MM.1S (cell line): ENCODE measurements around the gene OPA3.

ENCODE experiments used
- DNase-seq: peaks from one replicate; pipeline ENCODE4 v3.0.0-alpha.2; 2015
- H2AFZ ChIP-seq: fragments of 300-600 bp; sonication (generic); 2 replicates; pipeline ENCODE4 v1.6.0; 2016; ENCODE audit warnings: antibody characterized with exemption, low read length
- H3F3A ChIP-seq: fragments of 300-600 bp; sonication (generic); 2 replicates; pipeline ENCODE4 v1.6.1; 2016; ENCODE audit warnings: mild to moderate bottlenecking, antibody characterized with exemption, low read length, moderate library complexity, mixed read lengths; ENCODE audit not compliant: insufficient read depth
- H3K27ac ChIP-seq: fragments of 300-600 bp; sonication (generic); 2 replicates; pipeline ENCODE4 v1.5.1; 2016; ENCODE audit warnings: mild to moderate bottlenecking, low read length
- H3K27me3 ChIP-seq: fragments of 300-600 bp; sonication (generic); replicated peaks from 2 replicates; pipeline ENCODE4 v1.6.0; 2016; ENCODE audit warnings: low read length; ENCODE audit not compliant: insufficient read depth
- H3K36me3 ChIP-seq: fragments of 300-600 bp; sonication (generic); replicated peaks from 2 replicates; pipeline ENCODE4 v1.6.1; 2016; ENCODE audit warnings: mild to moderate bottlenecking, low read length, mixed read lengths; ENCODE audit not compliant: insufficient read depth
- H3K4me1 ChIP-seq: fragments of 300-600 bp; sonication (generic); 2 replicates; pipeline ENCODE4 v1.6.1; 2016; ENCODE audit warnings: low read length, mixed read lengths
- H3K4me2 ChIP-seq: fragments of 300-600 bp; sonication (generic); 2 replicates; pipeline ENCODE4 v1.6.0; 2016; ENCODE audit warnings: low read depth, low read length
- H3K4me3 ChIP-seq: fragments of 300-600 bp; sonication (generic); 2 replicates; pipeline ENCODE4 v1.5.1; 2016; ENCODE audit warnings: low read length, mixed read lengths
- H3K79me2 ChIP-seq: fragments of 300-600 bp; sonication (generic); 2 replicates; pipeline ENCODE4 v1.6.1; 2016; ENCODE audit warnings: mixed run types, low read length, mixed read lengths
- H3K9ac ChIP-seq: fragments of 300-600 bp; sonication (generic); 2 replicates; pipeline ENCODE4 v1.6.1; 2016; ENCODE audit warnings: low read length, mixed read lengths
- H3K9me2 ChIP-seq: fragments of 300-600 bp; sonication (generic); replicated peaks from 2 replicates; pipeline ENCODE4 v1.6.1; 2016; ENCODE audit warnings: mild to moderate bottlenecking, low read length, mixed read lengths; ENCODE audit not compliant: insufficient read depth
- H3K9me3 ChIP-seq: fragments of 300-600 bp; sonication (generic); replicated peaks from 2 replicates; pipeline ENCODE4 v1.6.1; 2016; ENCODE audit warnings: mild to moderate bottlenecking, low read length, mixed read lengths; ENCODE audit not compliant: insufficient read depth
- H4K20me1 ChIP-seq: fragments of 300-600 bp; sonication (generic); 2 replicates; pipeline ENCODE4 v1.6.1; 2016; ENCODE audit warnings: mild to moderate bottlenecking, low read length, moderate library complexity, mixed read lengths; ENCODE audit not compliant: insufficient read depth
- CTCF ChIP-seq: fragments of 300-600 bp; sonication (generic); IDR thresholded peaks from 2 replicates; pipeline ENCODE4 v1.5.1; 2016; ENCODE audit warnings: antibody characterized with exemption, low read length, mixed read lengths
- EZH2 ChIP-seq: fragments of 300-600 bp; sonication (generic); optimal IDR thresholded peaks from 2 replicates; pipeline ENCODE3; 2017; ENCODE audit warnings: low read depth, mild to moderate bottlenecking, antibody characterized with exemption, low read length, mixed read lengths
- EZH2phosphoT487 ChIP-seq: fragments of 300-600 bp; sonication (generic); IDR thresholded peaks from 2 replicates; pipeline ENCODE4 v1.6.1; 2018; ENCODE audit warnings: antibody characterized with exemption, low read length

OPA3 gene

GRCh38 chr19:45492627-45493470 lies 91.8 kb downstream of the OPA3 start:
- Histone ChIP-seq H3K9ac (0 out of 2 replicates have a peak overlapping the region, but pooled peaks have one; percentile 19), H3K9me3 (no peaks in the 10 kb centered on the region), H3K36me3 (no peaks in the 10 kb centered on the region), H3K4me1 (peaks cover 9% of the 10 kb centered on the region), H3K79me2 (no peaks in the 10 kb centered on the region), H3F3A (no peaks in the 10 kb centered on the region; the same call in 1 of the 2 replicates), H2AFZ (peak overlapping the region; percentile 57), H4K20me1 (no peaks in the 10 kb centered on the region), H3K9me2 (no peaks in the 10 kb centered on the region), H3K27me3 (peaks cover 64% of the 10 kb centered on the region), H3K4me2 (peak overlapping the region; percentile 88), H3K4me3 (peak overlapping the region; percentile 46), H3K27ac (no peak overlapping the region)
- no peak for DNase-seq
- TF ChIP-seq EZH2 = no peak
- no peak for TF ChIP-seq EZH2phosphoT487

GRCh38 chr19:45492137-45492626 lies 92.4 kb downstream of the OPA3 start:
- peak overlapping the region; percentile 46 for H3K4me3 ChIP-seq
- H3K27ac ChIP-seq = no peak overlapping the region

GRCh38 chr19:45489216-45489855 lies 95.3 kb downstream of the OPA3 start:
- Histone ChIP-seq H3K27ac (no peak overlapping the region), H3F3A (no peaks in the 10 kb centered on the region), H3K4me3 (no peak overlapping the region), H3K4me2 (no peak overlapping the region), H3K9me3 (no peaks in the 10 kb centered on the region), H3K27me3 (peaks cover 40% of the 10 kb centered on the region), H3K4me1 (peaks cover 6% of the 10 kb centered on the region), H3K9me2 (no peaks in the 10 kb centered on the region), H2AFZ (no peak overlapping the region), H3K9ac (no peak overlapping the region), H4K20me1 (no peaks in the 10 kb centered on the region), H3K36me3 (no peaks in the 10 kb centered on the region), H3K79me2 (no peaks in the 10 kb centered on the region)
- TF ChIP-seq EZH2 (no peak), EZH2phosphoT487 (no peak), CTCF (no peak)
- DNase-seq = no peak

More at GRCh38 chr19:45492137-45492626, 92.4 kb downstream of the OPA3 start:
- Histone ChIP-seq H3K27me3 (peaks cover 62% of the 10 kb centered on the region), H3K4me2 (peak overlapping the region; percentile 88; the same call in 1 of the 2 replicates), H3K9me3 (no peaks in the 10 kb centered on the region), H3K79me2 (no peaks in the 10 kb centered on the region), H3K4me1 (peaks cover 8% of the 10 kb centered on the region), H2AFZ (no peak overlapping the region), H3K9me2 (no peaks in the 10 kb centered on the region), H4K20me1 (no peaks in the 10 kb centered on the region), H3K36me3 (no peaks in the 10 kb centered on the region), H3F3A (no peaks in the 10 kb centered on the region), H3K9ac (no peak overlapping the region)
- TF ChIP-seq EZH2 (no peak), CTCF (no peak), EZH2phosphoT487 (no peak)
- DNase-seq = no peak
